ENCODE data around the gene TRAPPC8. TPM values are rescaled to one million over a fixed set of nuclear protein-coding genes. Genes with fewer than 3 reads are reported as not detected.
"Not testable (repeated sequence)": the region's sequence is repeated elsewhere in the genome, so short reads cannot be mapped to it uniquely, and the experiment has no call there.

TRAPPC8 gene
- total and polyA plus RNA-seq, 8 donors, result 7.6 to 26.2 (median 15.9) TPM

- Histone ChIP-seq H3K4me3 (no peak overlapping the region), H3K27ac (no peak overlapping the region), H3K4me1 (no peaks in the 10 kb centered on the region), H3K36me3 (no peaks in the 10 kb centered on the region), H3K9me3 (no peaks in the 10 kb centered on the region), H3K27me3 (no peaks in the 10 kb centered on the region)
- intact Hi-C loops (cut with DNase I), result loop anchor here in 1 of 3 donors (10.0 kb wide), 1 partner anchor 239 kb away; no protein-coding TSS in a partner anchor
- 90 to 95% methylated on average over 4 of the region's 4 CpGs for WGBS, 2 donors
- no peak for DNase-seq
- ATAC-seq, result no peak
- FAIRE-seq, result no peak
- TF ChIP-seq CTCF (IDR thresholded peaks at IDR 0.05), result no peak
These were observed 31.1 kb upstream of the TRAPPC8 start for GRCh38 chr18:31973929-31974546.

- H3K4me1 ChIP-seq, result no peaks in the 10 kb centered on the region
- intact Hi-C loops (cut with DNase I), result loop anchor here in 1 of 3 donors (10.0 kb wide), 1 partner anchor 236 kb away; no protein-coding TSS in a partner anchor
- ATAC-seq, result no peak
- H3K36me3 ChIP-seq, result no peaks in the 10 kb centered on the region
- FAIRE-seq, result no peak
- no peak overlapping the region for H3K27ac ChIP-seq
- H3K9me3 ChIP-seq, result no peaks in the 10 kb centered on the region
- DNase-seq, result no peak
- TF ChIP-seq CTCF (IDR thresholded peaks at IDR 0.05), result no peak
- 57 to 61% methylated on average over 3 of the region's 3 CpGs for WGBS, 2 donors
- no peak overlapping the region for H3K4me3 ChIP-seq
- no peaks in the 10 kb centered on the region for H3K27me3 ChIP-seq
These were observed 27.7 kb upstream of the TRAPPC8 start for GRCh38 chr18:31970617-31971016.

- no peak for TF ChIP-seq CTCF (IDR thresholded peaks at IDR 0.05)
- Histone ChIP-seq H3K36me3 (no peaks in the 10 kb centered on the region), H3K27ac (no peak overlapping the region), H3K27me3 (no peaks in the 10 kb centered on the region), H3K4me3 (no peak overlapping the region), H3K9me3 (no peaks in the 10 kb centered on the region), H3K4me1 (no peaks in the 10 kb centered on the region)
- DNase-seq (no peak), FAIRE-seq (no peak), ATAC-seq (no peak)
- 61 to 66% methylated on average over 5 of the region's 5 CpGs for WGBS, 2 donors
- intact Hi-C loops (cut with DNase I), result no loop called here
These were observed 22.5 kb upstream of the TRAPPC8 start for GRCh38 chr18:31965316-31965970.

- intact Hi-C loops (cut with DNase I), result no loop called here
- Histone ChIP-seq H3K4me3 (no peak overlapping the region), H3K27me3 (no peaks in the 10 kb centered on the region), H3K36me3 (no peaks in the 10 kb centered on the region), H3K27ac (no peak overlapping the region), H3K4me1 (no peaks in the 10 kb centered on the region), H3K9me3 (no peaks in the 10 kb centered on the region)
- ATAC-seq (no peak), FAIRE-seq (no peak), DNase-seq (no peak)
- TF ChIP-seq CTCF (IDR thresholded peaks at IDR 0.05), result no peak
These were observed 14.8 kb upstream of the TRAPPC8 start for GRCh38 chr18:31957728-31958127.

- Histone ChIP-seq H3K27ac (no peak overlapping the region), H3K4me3 (no peak overlapping the region), H3K27me3 (no peaks in the 10 kb centered on the region), H3K36me3 (no peaks in the 10 kb centered on the region), H3K9me3 (no peaks in the 10 kb centered on the region), H3K4me1 (no peaks in the 10 kb centered on the region)
- intact Hi-C loops (cut with DNase I), result no loop called here
- no peak for TF ChIP-seq CTCF (IDR thresholded peaks at IDR 0.05)
- no peak for DNase-seq
- no peak for FAIRE-seq
- no peak for ATAC-seq
- WGBS, 2 donors, result 33 to 41% methylated on average over 3 of the region's 3 CpGs
These were observed 11.4 kb upstream of the TRAPPC8 start for GRCh38 chr18:31954349-31954748.

- H3K27me3 ChIP-seq; H3K4me3 ChIP-seq; H3K9me3 ChIP-seq; ATAC-seq; intact Hi-C loops (cut with DNase I); H3K27ac ChIP-seq; H3K4me1 ChIP-seq; FAIRE-seq; DNase-seq; H3K36me3 ChIP-seq: not testable (repeated sequence)
- 84 to 91% methylated on average over 3 of the region's 3 CpGs for WGBS, 2 donors
These were observed 10.8 kb upstream of the TRAPPC8 start for GRCh38 chr18:31953699-31954098.
